ENCODE results near the gene MAMSTR. TPM values are rescaled to one million over a fixed set of nuclear protein-coding genes. Genes with fewer than 3 reads are reported as not detected.

Gene MAMSTR
- total and polyA plus RNA-seq, 9 of the 15 experiments (the other 6 are each of a cell fraction or from before 2014, with no cell fraction given) = 0.08 to 1.00 (median 0.40) TPM; not detected in 1

GRCh38 chr19:48698046-48698445 is 21.5 kb downstream of the MAMSTR start (continued):
- no peak for TF ChIP-seq SFPQ (IDR thresholded peaks at IDR 0.05; ENCODE audit: low read depth, low read length)
- TF ChIP-seq TAF15 (IDR thresholded peaks at IDR 0.05; ENCODE audit: low read depth, low read length) = no peak
- TF ChIP-seq SMARCB1 (IDR thresholded peaks at IDR 0.05; ENCODE audit: insufficient read length, low read depth) = no peak
- no peak for TF ChIP-seq NCOA1 (IDR thresholded peaks at IDR 0.05; ENCODE audit: low read depth)
- TF ChIP-seq ZNF644 (tag; IDR thresholded peaks at IDR 0.05; ENCODE audit: low read depth) = no peak
- TF ChIP-seq ZBTB26 (CRISPR knock-in tag; IDR thresholded peaks at IDR 0.05) = no peak
- TF ChIP-seq POLR2H (tag; IDR thresholded peaks at IDR 0.05; ENCODE audit: low read depth) = no peak
- TF ChIP-seq CREBBP (IDR thresholded peaks at IDR 0.05; ENCODE audit: low read depth, low read length) = no peak
- TF ChIP-seq SMARCA5 (IDR thresholded peaks at IDR 0.05) = peak; percentile 42; the same call in 1 of the 2 replicates
- no peak for TF ChIP-seq CTCF (IDR thresholded peaks at IDR 0.05 in 2 of 3, conservative IDR thresholded peaks at IDR 0.05 in 1 of 3; ENCODE audit: insufficient read depth in 2 of 3, low read depth in 1 of 3, low read length in 3 of 3)
- TF ChIP-seq KAT2B (IDR thresholded peaks at IDR 0.05; ENCODE audit: low read depth, low read length) = no peak
- TF ChIP-seq ZNF146 (CRISPR knock-in tag; IDR thresholded peaks at IDR 0.05; ENCODE audit: unreplicated experiment) = no peak
- no peak for TF ChIP-seq ZNF512 (tag; IDR thresholded peaks at IDR 0.05)
- TF ChIP-seq NFE2L1 (tag; IDR thresholded peaks at IDR 0.05; ENCODE audit: borderline replicate concordance, low read depth) = no peak
- TF ChIP-seq CEBPZ (IDR thresholded peaks at IDR 0.05; ENCODE audit: borderline replicate concordance, low read depth, low read length) = no peak

Measured in K562 (cell line).